SK-N-SH (cell line): ENCODE data around the gene UBN2.

Experiments used
- ELF1 ChIP-seq: IDR thresholded peaks from 2 replicates; pipeline ENCODE4 v1.4.0; 2012
- EP300 ChIP-seq, 2 experiments: IDR thresholded peaks; 2 replicates each; pipeline versions ENCODE4 v1.4.0 to v1.6.1; 2012; ENCODE audit warnings: borderline replicate concordance in 1 of 2, low read depth in 1 of 2, low read length in 1 of 2
- MXI1 ChIP-seq: IDR thresholded peaks from 2 replicates; pipeline ENCODE4 v1.6.1; 2012; ENCODE audit warnings: mild to moderate bottlenecking, low read depth, low read length, improper control_type of control experiment
- RXRA ChIP-seq: IDR thresholded peaks from 2 replicates; pipeline ENCODE4 v1.4.0; 2012; ENCODE audit warnings: low read depth, mild to moderate bottlenecking, borderline replicate concordance
- USF2 ChIP-seq: fragments of 150-350 bp; IDR thresholded peaks from 2 replicates; pipeline ENCODE4 v1.6.1; 2017; ENCODE audit warnings: antibody characterized with exemption, low read length, low read depth, borderline replicate concordance
- TF ChIP-seq, protein P1 (sequence below): fragments of 200-600 bp; sonication (generic); IDR thresholded peaks from 2 replicates; pipeline ENCODE4 v1.6.1; 2017; ENCODE audit warnings: antibody characterized with exemption, mild to moderate bottlenecking, moderate library complexity
- TF ChIP-seq, protein P2 (sequence below): IDR thresholded peaks from 2 replicates; pipeline ENCODE4 v1.4.0; 2012; ENCODE audit warnings: low read depth
- TF ChIP-seq, protein P3 (sequence below): IDR thresholded peaks from 2 replicates; pipeline ENCODE4 v1.6.1; 2012; ENCODE audit warnings: mild to moderate bottlenecking, low read depth, low read length, moderate library complexity

DNA sequence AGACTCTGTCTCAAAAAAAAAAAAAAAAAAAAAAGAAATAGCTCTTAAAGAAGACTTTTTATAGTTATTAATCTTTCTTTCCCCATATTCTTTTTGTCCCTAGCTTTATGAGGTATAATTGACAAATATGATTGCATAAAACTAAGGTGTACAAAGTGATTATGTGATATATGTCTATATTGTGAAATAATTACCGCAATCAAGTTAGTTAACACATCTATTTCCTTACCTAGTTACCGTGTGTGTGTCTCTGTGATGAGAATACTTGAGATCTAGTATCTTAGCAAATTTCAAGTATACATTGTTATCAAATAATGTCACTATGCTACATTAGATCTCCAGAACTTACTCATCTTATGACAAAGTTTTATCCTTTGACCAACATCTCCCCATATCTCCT lies 30.7 kb upstream of the UBN2 start:
- TF ChIP-seq EP300 (IDR thresholded peaks at IDR 0.05; ENCODE audit: borderline replicate concordance in 1 of 2, low read depth in 1 of 2, low read length in 1 of 2) (no peak), RXRA (no peak), USF2 (no peak), MXI1 (no peak), ELF1 (no peak)
- TF ChIP-seq, protein P1, sequence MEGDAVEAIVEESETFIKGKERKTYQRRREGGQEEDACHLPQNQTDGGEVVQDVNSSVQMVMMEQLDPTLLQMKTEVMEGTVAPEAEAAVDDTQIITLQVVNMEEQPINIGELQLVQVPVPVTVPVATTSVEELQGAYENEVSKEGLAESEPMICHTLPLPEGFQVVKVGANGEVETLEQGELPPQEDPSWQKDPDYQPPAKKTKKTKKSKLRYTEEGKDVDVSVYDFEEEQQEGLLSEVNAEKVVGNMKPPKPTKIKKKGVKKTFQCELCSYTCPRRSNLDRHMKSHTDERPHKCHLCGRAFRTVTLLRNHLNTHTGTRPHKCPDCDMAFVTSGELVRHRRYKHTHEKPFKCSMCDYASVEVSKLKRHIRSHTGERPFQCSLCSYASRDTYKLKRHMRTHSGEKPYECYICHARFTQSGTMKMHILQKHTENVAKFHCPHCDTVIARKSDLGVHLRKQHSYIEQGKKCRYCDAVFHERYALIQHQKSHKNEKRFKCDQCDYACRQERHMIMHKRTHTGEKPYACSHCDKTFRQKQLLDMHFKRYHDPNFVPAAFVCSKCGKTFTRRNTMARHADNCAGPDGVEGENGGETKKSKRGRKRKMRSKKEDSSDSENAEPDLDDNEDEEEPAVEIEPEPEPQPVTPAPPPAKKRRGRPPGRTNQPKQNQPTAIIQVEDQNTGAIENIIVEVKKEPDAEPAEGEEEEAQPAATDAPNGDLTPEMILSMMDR, result no peak
- TF ChIP-seq, protein P2, sequence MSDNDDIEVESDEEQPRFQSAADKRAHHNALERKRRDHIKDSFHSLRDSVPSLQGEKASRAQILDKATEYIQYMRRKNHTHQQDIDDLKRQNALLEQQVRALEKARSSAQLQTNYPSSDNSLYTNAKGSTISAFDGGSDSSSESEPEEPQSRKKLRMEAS, result no peak
- TF ChIP-seq, protein P3, sequence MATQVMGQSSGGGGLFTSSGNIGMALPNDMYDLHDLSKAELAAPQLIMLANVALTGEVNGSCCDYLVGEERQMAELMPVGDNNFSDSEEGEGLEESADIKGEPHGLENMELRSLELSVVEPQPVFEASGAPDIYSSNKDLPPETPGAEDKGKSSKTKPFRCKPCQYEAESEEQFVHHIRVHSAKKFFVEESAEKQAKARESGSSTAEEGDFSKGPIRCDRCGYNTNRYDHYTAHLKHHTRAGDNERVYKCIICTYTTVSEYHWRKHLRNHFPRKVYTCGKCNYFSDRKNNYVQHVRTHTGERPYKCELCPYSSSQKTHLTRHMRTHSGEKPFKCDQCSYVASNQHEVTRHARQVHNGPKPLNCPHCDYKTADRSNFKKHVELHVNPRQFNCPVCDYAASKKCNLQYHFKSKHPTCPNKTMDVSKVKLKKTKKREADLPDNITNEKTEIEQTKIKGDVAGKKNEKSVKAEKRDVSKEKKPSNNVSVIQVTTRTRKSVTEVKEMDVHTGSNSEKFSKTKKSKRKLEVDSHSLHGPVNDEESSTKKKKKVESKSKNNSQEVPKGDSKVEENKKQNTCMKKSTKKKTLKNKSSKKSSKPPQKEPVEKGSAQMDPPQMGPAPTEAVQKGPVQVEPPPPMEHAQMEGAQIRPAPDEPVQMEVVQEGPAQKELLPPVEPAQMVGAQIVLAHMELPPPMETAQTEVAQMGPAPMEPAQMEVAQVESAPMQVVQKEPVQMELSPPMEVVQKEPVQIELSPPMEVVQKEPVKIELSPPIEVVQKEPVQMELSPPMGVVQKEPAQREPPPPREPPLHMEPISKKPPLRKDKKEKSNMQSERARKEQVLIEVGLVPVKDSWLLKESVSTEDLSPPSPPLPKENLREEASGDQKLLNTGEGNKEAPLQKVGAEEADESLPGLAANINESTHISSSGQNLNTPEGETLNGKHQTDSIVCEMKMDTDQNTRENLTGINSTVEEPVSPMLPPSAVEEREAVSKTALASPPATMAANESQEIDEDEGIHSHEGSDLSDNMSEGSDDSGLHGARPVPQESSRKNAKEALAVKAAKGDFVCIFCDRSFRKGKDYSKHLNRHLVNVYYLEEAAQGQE, result no peak
